Raji (cell line): ENCODE measurements around the gene TMEM207.

Experiments
- POLR2A ChIP-seq: IDR thresholded peaks from 2 replicates; pipeline ENCODE4 v1.6.1; 2011; ENCODE audit warnings: low read depth, low read length, control low read depth; ENCODE audit not compliant: insufficient read depth

Gene TMEM207

GRCh38 chr3:190449801-190450200, at the start of gene TMEM207:
Gene TMEM207 (minus strand): TSS chr3:190449901. CDS start chr3:190449809, 92 bp downstream.
- TF ChIP-seq POLR2A: no peak

GRCh38 chr3:190499122-190499521, 49.4 kb upstream of the TMEM207 start:
- no peak for TF ChIP-seq POLR2A

GRCh38 chr3:190498293-190498692, 48.6 kb upstream of the TMEM207 start:
- TF ChIP-seq POLR2A: no peak

GRCh38 chr3:190497811-190498210, 48.1 kb upstream of the TMEM207 start:
- no peak for TF ChIP-seq POLR2A

GRCh38 chr3:190496859-190497258, 47.2 kb upstream of the TMEM207 start:
- no peak for TF ChIP-seq POLR2A

GRCh38 chr3:190495796-190496195, 46.1 kb upstream of the TMEM207 start:
- no peak for TF ChIP-seq POLR2A

GRCh38 chr3:190495354-190495753, 45.7 kb upstream of the TMEM207 start:
- TF ChIP-seq POLR2A: no peak

GRCh38 chr3:190494907-190495306, 45.2 kb upstream of the TMEM207 start:
- TF ChIP-seq POLR2A: no peak

- TF ChIP-seq POLR2A: no peak
These were observed 43.3 kb upstream of the TMEM207 start for GRCh38 chr3:190492966-190493365.

GRCh38 chr3:190492129-190492528, 42.4 kb upstream of the TMEM207 start:
- no peak for TF ChIP-seq POLR2A

- TF ChIP-seq POLR2A: no peak
These were observed 41.9 kb upstream of the TMEM207 start for GRCh38 chr3:190491533-190492054.

GRCh38 chr3:190486908-190487607, 37.4 kb upstream of the TMEM207 start:
- TF ChIP-seq POLR2A: no peak

GRCh38 chr3:190486533-190486864, 36.8 kb upstream of the TMEM207 start:
- no peak for TF ChIP-seq POLR2A

- no peak for TF ChIP-seq POLR2A
These were observed 36.3 kb upstream of the TMEM207 start for GRCh38 chr3:190485830-190486532.

GRCh38 chr3:190481779-190482178, 32.1 kb upstream of the TMEM207 start:
- TF ChIP-seq POLR2A: no peak

- TF ChIP-seq POLR2A: no peak
These were observed 18.2 kb upstream of the TMEM207 start for GRCh38 chr3:190467922-190468321.
